ENCODE data around the gene WNT3.

DNA sequence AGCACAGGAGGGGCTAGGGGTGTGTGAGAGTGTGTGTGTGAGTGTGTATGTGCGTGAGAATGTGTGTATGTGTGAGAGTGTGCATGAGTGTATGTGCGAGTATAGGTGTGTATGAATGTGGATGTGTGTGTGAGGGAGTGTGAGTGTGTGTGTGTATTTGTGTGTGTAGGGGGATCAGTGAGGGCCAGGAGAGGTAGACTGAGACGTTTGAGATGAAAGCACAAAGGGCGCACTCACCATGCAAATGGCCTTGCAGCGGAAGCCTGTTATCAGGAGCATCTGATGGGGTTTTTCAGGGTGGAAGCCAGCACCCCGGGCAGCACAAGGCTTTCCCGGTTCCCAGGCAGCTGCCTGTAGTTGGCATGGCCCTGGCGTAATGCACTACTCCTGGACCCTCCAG is 47.8 kb upstream of the WNT3 start:
- TF ChIP-seq, protein P1, sequence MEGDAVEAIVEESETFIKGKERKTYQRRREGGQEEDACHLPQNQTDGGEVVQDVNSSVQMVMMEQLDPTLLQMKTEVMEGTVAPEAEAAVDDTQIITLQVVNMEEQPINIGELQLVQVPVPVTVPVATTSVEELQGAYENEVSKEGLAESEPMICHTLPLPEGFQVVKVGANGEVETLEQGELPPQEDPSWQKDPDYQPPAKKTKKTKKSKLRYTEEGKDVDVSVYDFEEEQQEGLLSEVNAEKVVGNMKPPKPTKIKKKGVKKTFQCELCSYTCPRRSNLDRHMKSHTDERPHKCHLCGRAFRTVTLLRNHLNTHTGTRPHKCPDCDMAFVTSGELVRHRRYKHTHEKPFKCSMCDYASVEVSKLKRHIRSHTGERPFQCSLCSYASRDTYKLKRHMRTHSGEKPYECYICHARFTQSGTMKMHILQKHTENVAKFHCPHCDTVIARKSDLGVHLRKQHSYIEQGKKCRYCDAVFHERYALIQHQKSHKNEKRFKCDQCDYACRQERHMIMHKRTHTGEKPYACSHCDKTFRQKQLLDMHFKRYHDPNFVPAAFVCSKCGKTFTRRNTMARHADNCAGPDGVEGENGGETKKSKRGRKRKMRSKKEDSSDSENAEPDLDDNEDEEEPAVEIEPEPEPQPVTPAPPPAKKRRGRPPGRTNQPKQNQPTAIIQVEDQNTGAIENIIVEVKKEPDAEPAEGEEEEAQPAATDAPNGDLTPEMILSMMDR (IDR thresholded peaks at IDR 0.05), result no peak
- no peak for TF ChIP-seq POLR2A (IDR thresholded peaks at IDR 0.05)

Data from vagina (tissue), 2 donors.